ENCODE results near the gene ARHGEF4.

ARHGEF4 gene

GRCh38 chr2:130818809-130819208, 17.9 kb upstream of the ARHGEF4 start:
- peak; percentile 51 for DNase-seq (ENCODE audit: low read depth)
- no peak overlapping the region for H3K4me3 ChIP-seq (ENCODE audit: low read length)
- no peak for TF ChIP-seq CTCF (IDR thresholded peaks at IDR 0.05; ENCODE audit: insufficient read depth, low read depth, low read length, missing control alignments)

- DNase-seq (ENCODE audit: low read depth), result no peak
- H3K4me3 ChIP-seq (ENCODE audit: low read length), result no peak overlapping the region
- TF ChIP-seq CTCF (IDR thresholded peaks at IDR 0.05; ENCODE audit: insufficient read depth, low read depth, low read length, missing control alignments), result no peak
Observed at GRCh38 chr2:130819226-130819607, 17.5 kb upstream of the ARHGEF4 start.

GRCh38 chr2:130819608-130820278, 17.0 kb upstream of the ARHGEF4 start:
- H3K4me3 ChIP-seq (ENCODE audit: low read length), result no peak overlapping the region
- no peak for TF ChIP-seq CTCF (IDR thresholded peaks at IDR 0.05; ENCODE audit: insufficient read depth, low read depth, low read length, missing control alignments)
- no peak for DNase-seq (ENCODE audit: low read depth)

- peak; percentile 83 for DNase-seq (ENCODE audit: low read depth)
- no peak for TF ChIP-seq CTCF (IDR thresholded peaks at IDR 0.05; ENCODE audit: insufficient read depth, low read depth, low read length, missing control alignments)
- no peak overlapping the region for H3K4me3 ChIP-seq (ENCODE audit: low read length)
Observed at GRCh38 chr2:130820279-130820861, 16.3 kb upstream of the ARHGEF4 start.

GRCh38 chr2:130821867-130822266, 14.8 kb upstream of the ARHGEF4 start:
- no peak for DNase-seq (ENCODE audit: low read depth)
- H3K4me3 ChIP-seq (ENCODE audit: low read length), result no peak overlapping the region
- no peak for TF ChIP-seq CTCF (IDR thresholded peaks at IDR 0.05; ENCODE audit: insufficient read depth, low read depth, low read length, missing control alignments)

- no peak overlapping the region for H3K4me3 ChIP-seq (ENCODE audit: low read length)
- DNase-seq (ENCODE audit: low read depth), result no peak
- TF ChIP-seq CTCF (IDR thresholded peaks at IDR 0.05; ENCODE audit: insufficient read depth, low read depth, low read length, missing control alignments), result no peak
Observed at GRCh38 chr2:130822766-130823165, 13.9 kb upstream of the ARHGEF4 start.
